Fibroblast of lung (primary cell): ENCODE data around the gene JKAMP. TPM values are rescaled to one million over a fixed set of nuclear protein-coding genes. Genes with fewer than 3 reads are reported as not detected.
A peak's percentile ranks its signal among the peaks of the same experiment; 100 is the strongest.

Source experiments
- DNase-seq, 2 donors: peaks; one replicate each; pipeline versions ENCODE4 v3.0.0 to v3.0.0-alpha.2; 2010; ENCODE audit warnings: low read depth in 2 of 2
- H2AFZ ChIP-seq: 2 replicates; pipeline ENCODE4 v1.5.1; 2012; ENCODE audit warnings: low read length, control low read depth, inconsistent platforms
- H3K27ac ChIP-seq: 2 replicates; pipeline ENCODE4 v1.5.1; 2011; ENCODE audit warnings: low read length, control low read depth; ENCODE audit not compliant: insufficient read depth
- H3K27me3 ChIP-seq: 2 replicates; pipeline ENCODE4 v1.5.1; 2011; ENCODE audit warnings: mild to moderate bottlenecking, low read length; ENCODE audit not compliant: control insufficient read depth, insufficient read depth
- H3K36me3 ChIP-seq: 2 replicates; pipeline ENCODE4 v1.5.1; 2011; ENCODE audit warnings: low read length; ENCODE audit not compliant: control insufficient read depth, insufficient read depth
- H3K4me1 ChIP-seq: 2 replicates; pipeline ENCODE4 v1.5.1; 2011; ENCODE audit warnings: low read length; ENCODE audit not compliant: control insufficient read depth, insufficient read depth; ENCODE audit errors: extremely low read depth
- H3K4me2 ChIP-seq: 2 replicates; pipeline ENCODE4 v1.5.1; 2011; ENCODE audit warnings: low read length, control low read depth; ENCODE audit not compliant: insufficient read depth; ENCODE audit errors: extremely low read depth
- H3K4me3 ChIP-seq, 4 experiments: fragments of 200-600 bp in 1 of 4; sonication (generic) in 1 of 4; replicated peaks in 1 of 4; 2 replicates each; pipeline ENCODE4 v1.5.1; 2011 to 2016; ENCODE audit warnings: low read length in 4 of 4, low read depth in 3 of 4, mild to moderate bottlenecking in 3 of 4, control low read depth in 2 of 4, inconsistent platforms in 1 of 4, mixed read lengths in 1 of 4; ENCODE audit not compliant: insufficient read depth in 1 of 4; ENCODE audit errors: control extremely low read depth in 1 of 4
- H3K79me2 ChIP-seq: 2 replicates; pipeline ENCODE4 v1.5.1; 2012; ENCODE audit warnings: mild to moderate bottlenecking, low read length, inconsistent platforms; ENCODE audit not compliant: control insufficient read depth, insufficient read depth
- H3K9ac ChIP-seq: 2 replicates; pipeline ENCODE4 v1.5.1; 2011; ENCODE audit warnings: mild to moderate bottlenecking, low read length, control low read depth; ENCODE audit not compliant: insufficient read depth
- H3K9me3 ChIP-seq: 2 replicates; pipeline ENCODE4 v1.5.1; 2012; ENCODE audit warnings: low read depth, low read length; ENCODE audit not compliant: control insufficient read depth, insufficient read depth
- H4K20me1 ChIP-seq: 2 replicates; pipeline ENCODE4 v1.5.1; 2011; ENCODE audit warnings: low read length; ENCODE audit not compliant: control insufficient read depth, insufficient read depth; ENCODE audit errors: extremely low read depth
- CTCF ChIP-seq, 2 donors: IDR thresholded peaks in 1 of 2; conservative IDR thresholded peaks in 1 of 2; 1 replicate in 1 of 2; 2 replicates in 1 of 2; pipeline ENCODE4 v1.5.1; 2011 to 2012; ENCODE audit warnings: low read length in 2 of 2, control low read depth in 1 of 2, inconsistent platforms in 1 of 2, low read depth in 1 of 2, mild to moderate bottlenecking in 1 of 2
- EZH2 ChIP-seq: IDR thresholded peaks from 2 replicates; pipeline ENCODE4 v1.5.1; 2012; ENCODE audit warnings: low read length, control low read depth, mild to moderate bottlenecking; ENCODE audit errors: missing control alignments
- polyA minus RNA-seq: library from RNA; depleted of rRNA, polyadenylated mRNA; stranded (reverse); fragments of >200 nt; gene quantifications from 2 replicates; pipeline ENCODE4 v1.2.3, GENCODE V29; 2011; ENCODE audit warnings: low replicate concordance
- polyA plus RNA-seq, 2 donors: library from polyadenylated mRNA; depleted of rRNA in 1 of 2; stranded (reverse) in 1 of 2; unstranded in 1 of 2; fragments of >200 nt; gene quantifications; 2 replicates each; pipeline ENCODE4 v1.2.1, GENCODE V29; 2011 to 2012; ENCODE audit warnings: missing spikeins in 1 of 2
- total RNA-seq: library from RNA; depleted of rRNA; stranded (reverse); fragments of >200 nt; gene quantifications from 2 replicates; pipeline ENCODE4 v1.2.1, GENCODE V29; 2014

Gene JKAMP
- total RNA-seq: 51.6 and 80.1 TPM in 2 replicates
- 175 and 207 TPM in 2 replicates for polyA plus RNA-seq
- 52.5 and 60.7 TPM in 2 replicates for polyA plus RNA-seq (2012)
- 53.5 and 101 TPM in 2 replicates for polyA minus RNA-seq

GRCh38 chr14:59483819-59484638 lies at the start of gene JKAMP, which contains the start of gene L3HYPDH:
JKAMP (plus strand) TSS chr14:59484517; CDS start chr14:59484590, 73 bp downstream.
L3HYPDH (minus strand) TSS chr14:59484408; CDS start chr14:59484316, 92 bp downstream.
- peak within 1 kb of the TSS; percentile 80 to 97 (median 90) for H3K4me3 ChIP-seq
- no peaks in the 10 kb centered on the region for H3K27me3 ChIP-seq
- peak within 1 kb of the TSS; percentile 76 for H3K4me2 ChIP-seq
- H3K79me2 ChIP-seq: peaks cover 51% of the 10 kb centered on the region
- H2AFZ ChIP-seq: peak within 1 kb of the TSS; percentile 77
- no peaks in the 10 kb centered on the region for H4K20me1 ChIP-seq
- H3K27ac ChIP-seq: peak within 1 kb of the TSS; percentile 98
- TF ChIP-seq EZH2 (no peak), CTCF (conservative IDR thresholded peaks at IDR 0.05 in 1 of 2, IDR thresholded peaks at IDR 0.05 in 1 of 2; ENCODE audit: low read depth in 1 of 2, low read length in 2 of 2) (peak; percentile 60 to 61)
- peaks cover 3% of the 10 kb centered on the region for H3K4me1 ChIP-seq
- H3K9ac ChIP-seq: peak within 1 kb of the TSS; percentile 95
- H3K36me3 ChIP-seq: peaks cover 3% of the 10 kb centered on the region
- peak; percentile 94 to 95 for DNase-seq
- H3K9me3 ChIP-seq: no peaks in the 10 kb centered on the region

- H3K4me3 ChIP-seq: no peak overlapping the region
- DNase-seq: no peak
- no peaks in the 10 kb centered on the region for H3K27me3 ChIP-seq
These were observed 49.2 kb upstream of the JKAMP start for GRCh38 chr14:59435101-59435500.

More at GRCh38 chr14:59435101-59435500, 49.2 kb upstream of the JKAMP start:
- H3K9me3 ChIP-seq: no peaks in the 10 kb centered on the region
- no peak overlapping the region for H3K4me2 ChIP-seq
- no peak overlapping the region for H3K9ac ChIP-seq
- no peak overlapping the region for H3K27ac ChIP-seq
- no peak for TF ChIP-seq CTCF (conservative IDR thresholded peaks at IDR 0.05 in 1 of 2, IDR thresholded peaks at IDR 0.05 in 1 of 2; ENCODE audit: low read depth in 1 of 2, low read length in 2 of 2)
- no peaks in the 10 kb centered on the region for H3K36me3 ChIP-seq
- H3K4me1 ChIP-seq: peaks cover 11% of the 10 kb centered on the region
- no peaks in the 10 kb centered on the region for H3K79me2 ChIP-seq
- H2AFZ ChIP-seq: no peak overlapping the region
- H4K20me1 ChIP-seq: no peaks in the 10 kb centered on the region
